SK-N-SH (cell line): ENCODE data around the gene BIRC6. TPM values are rescaled to one million over a fixed set of nuclear protein-coding genes. Genes with fewer than 3 reads are reported as not detected.

Source experiments
- CTCF ChIA-PET: fragments of 300-600, 350-600 bp; formaldehyde crosslinking; extraction: SDS; loops from one replicate; lab custom pipeline; 2021; lab: Yijun Ruan, JAX
- POLR2A ChIA-PET: fragments of 350-600 bp; sonication (Branson Sonifier 250); formaldehyde crosslinking; extraction: SDS; loops from one replicate; lab custom pipeline; 2020; ENCODE audit warnings: antibody characterized with exemption, inconsistent platforms; lab: Yijun Ruan, JAX
- DNase-seq: peaks from one replicate; pipeline ENCODE4 v3.0.0; 2012
- H2AFZ ChIP-seq: fragments of 200-600 bp; sonication (generic); 2 replicates; pipeline ENCODE4 v1.8.1; 2016; ENCODE audit warnings: antibody characterized with exemption, mild to moderate bottlenecking, low read depth
- H3F3A ChIP-seq: fragments of 200-600 bp; sonication (generic); replicated peaks from 2 replicates; pipeline ENCODE3; 2016; ENCODE audit warnings: antibody characterized with exemption, mild to moderate bottlenecking; ENCODE audit not compliant: insufficient read depth
- H3K27ac ChIP-seq, 2 experiments: fragments of 200-500 bp in 1 of 2; fragments of 200-600 bp in 1 of 2; sonication (Bioruptor generic) in 1 of 2; sonication (generic), shearing (Covaris generic) in 1 of 2; 2 replicates each; pipeline versions ENCODE4 v1.5.1 to v1.6.1; 2014 to 2016; ENCODE audit warnings: low read depth in 2 of 2, inconsistent platforms in 1 of 2, low read length in 1 of 2, mild to moderate bottlenecking in 1 of 2, mixed read lengths in 1 of 2
- H3K27me3 ChIP-seq: fragments of 200-600 bp; sonication (generic), shearing (Covaris generic); 2 replicates; pipeline ENCODE4 v1.6.1; 2016; ENCODE audit warnings: mixed run types; ENCODE audit not compliant: insufficient read depth
- H3K36me3 ChIP-seq, 2 experiments: fragments of 200-500 bp in 1 of 2; fragments of 200-600 bp in 1 of 2; sonication (Bioruptor generic) in 1 of 2; sonication (generic) in 1 of 2; replicated peaks in 1 of 2; 2 replicates each; pipeline versions ENCODE3 to v1.5.1; 2014 to 2016; ENCODE audit warnings: low read length in 1 of 2, mild to moderate bottlenecking in 1 of 2; ENCODE audit not compliant: insufficient read depth in 2 of 2, control insufficient read depth in 1 of 2
- H3K4me1 ChIP-seq, 2 experiments: fragments of 200-500 bp in 1 of 2; fragments of 200-600 bp in 1 of 2; sonication (Bioruptor generic) in 1 of 2; sonication (generic), shearing (Covaris generic) in 1 of 2; 2 replicates each; pipeline versions ENCODE4 v1.5.1 to v1.6.1; 2014 to 2016; ENCODE audit warnings: low read depth in 1 of 2, low read length in 1 of 2, mixed run types in 1 of 2; ENCODE audit not compliant: insufficient read depth in 2 of 2, control insufficient read depth in 1 of 2
- H3K4me2 ChIP-seq: fragments of 200-600 bp; sonication (generic), shearing (Covaris generic); 2 replicates; pipeline ENCODE4 v1.6.1; 2017; ENCODE audit warnings: mixed run types
- H3K4me3 ChIP-seq, 2 experiments: fragments of 200-500 bp in 1 of 2; fragments of 200-600 bp in 1 of 2; sonication (Bioruptor generic) in 1 of 2; sonication (generic), shearing (Covaris generic) in 1 of 2; 2 replicates each; pipeline versions ENCODE4 v1.5.1 to v1.8.1; 2014 to 2016; ENCODE audit warnings: low read depth in 2 of 2, inconsistent platforms in 1 of 2, low read length in 1 of 2, mild to moderate bottlenecking in 1 of 2, mixed read lengths in 1 of 2, moderate library complexity in 1 of 2
- H3K79me2 ChIP-seq: fragments of 200-600 bp; sonication (generic); 2 replicates; pipeline ENCODE4 v1.8.1; 2017; ENCODE audit warnings: mild to moderate bottlenecking; ENCODE audit not compliant: insufficient read depth
- H3K9ac ChIP-seq: fragments of 200-600 bp; sonication (generic); 2 replicates; pipeline ENCODE4 v1.6.1; 2017; ENCODE audit warnings: mixed run types
- H3K9me2 ChIP-seq: fragments of 200-600 bp; sonication (generic); 2 replicates; pipeline ENCODE4 v1.6.1; 2017; ENCODE audit warnings: mixed run types
- H3K9me3 ChIP-seq: fragments of 200-600 bp; sonication (generic); 2 replicates; pipeline ENCODE4 v1.6.1; 2017; ENCODE audit warnings: mixed run types, mild to moderate bottlenecking, moderate library complexity
- H4K20me1 ChIP-seq: fragments of 200-600 bp; sonication (generic); 2 replicates; pipeline ENCODE4 v1.6.1; 2017; ENCODE audit warnings: mild to moderate bottlenecking, mixed run types; ENCODE audit not compliant: insufficient read depth
- CHD2 ChIP-seq: fragments of 150-350 bp; IDR thresholded peaks from 2 replicates; pipeline ENCODE4 v1.6.1; 2018; ENCODE audit warnings: low read length; ENCODE audit not compliant: partially characterized antibody
- CTCF ChIP-seq: fragments of 200-600 bp; sonication (generic); IDR thresholded peaks from 2 replicates; pipeline ENCODE4 v1.6.1; 2017; ENCODE audit warnings: antibody characterized with exemption, mild to moderate bottlenecking, moderate library complexity
- EP300 ChIP-seq, 2 experiments: IDR thresholded peaks; 2 replicates each; pipeline versions ENCODE4 v1.4.0 to v1.6.1; 2012; ENCODE audit warnings: borderline replicate concordance in 1 of 2, low read depth in 1 of 2, low read length in 1 of 2
- FOXJ3 ChIP-seq: sonication (generic); formaldehyde crosslinking; IDR thresholded peaks from 2 replicates; pipeline ENCODE4 v1.5.1; 2020; ENCODE audit warnings: mild to moderate bottlenecking, missing genetic modification reagents
- FOXM1 ChIP-seq: IDR thresholded peaks from 2 replicates; pipeline ENCODE4 v1.4.0; 2012; ENCODE audit warnings: low read depth, mild to moderate bottlenecking
- GABPA ChIP-seq: IDR thresholded peaks from 2 replicates; pipeline ENCODE4 v1.4.0; 2012; ENCODE audit warnings: low read depth, mild to moderate bottlenecking
- MEF2A ChIP-seq: IDR thresholded peaks from 2 replicates; pipeline ENCODE4 v1.4.0; 2012; ENCODE audit warnings: low read depth, borderline replicate concordance
- NRF1 ChIP-seq: IDR thresholded peaks from 2 replicates; pipeline ENCODE4 v1.6.1; 2012; ENCODE audit warnings: low read depth, mild to moderate bottlenecking, low read length
- POLR2AphosphoS5 ChIP-seq: IDR thresholded peaks from 2 replicates; pipeline ENCODE4 v1.6.1; 2012; ENCODE audit warnings: low read depth, low read length
- RAD21 ChIP-seq: IDR thresholded peaks from 2 replicates; pipeline ENCODE4 v1.6.1; 2012; ENCODE audit warnings: mild to moderate bottlenecking, low read length
- RCOR1 ChIP-seq: fragments of 150-350 bp; IDR thresholded peaks from 2 replicates; pipeline ENCODE4 v1.6.1; 2017; ENCODE audit warnings: antibody characterized with exemption, low read length
- REST ChIP-seq: IDR thresholded peaks from 2 replicates; pipeline ENCODE4 v1.6.1; 2012; ENCODE audit warnings: mild to moderate bottlenecking, low read depth, low read length, moderate library complexity
- TAF1 ChIP-seq: IDR thresholded peaks from 2 replicates; pipeline ENCODE4 v1.6.1; 2012; ENCODE audit warnings: low read depth, mild to moderate bottlenecking, low read length, moderate library complexity, borderline replicate concordance
- TCF12 ChIP-seq: IDR thresholded peaks from 2 replicates; pipeline ENCODE4 v1.4.0; 2012
- TEAD4 ChIP-seq: IDR thresholded peaks from 2 replicates; pipeline ENCODE4 v1.4.0; 2012; ENCODE audit warnings: mild to moderate bottlenecking, borderline replicate concordance; ENCODE audit not compliant: insufficient read depth
- WGBS: methylation state at CpG from one replicate; pipeline ENCODE4 v1.1.6; 2017; ENCODE audit warnings: low lambda C conversion rate; 5-methylcytosine and 5-hydroxymethylcytosine counted together
- polyA plus RNA-seq, 3 experiments: library from polyadenylated mRNA; depleted of rRNA; stranded (reverse); fragments of >200 nt; gene quantifications; 2 replicates each; pipeline ENCODE4 v1.2.3, GENCODE V29; 2012
- TF ChIP-seq, protein P1 (sequence below): IDR thresholded peaks from 2 replicates; pipeline ENCODE4; 2012
- TF ChIP-seq, protein P2 (sequence below): fragments of 150-350 bp; IDR thresholded peaks from 2 replicates; pipeline ENCODE4 v1.6.1; 2017; ENCODE audit warnings: antibody characterized with exemption, low read length, low read depth, borderline replicate concordance

Gene BIRC6
- polyA plus RNA-seq, 1 of the 3 experiments (the other 2 are of a cell fraction), result 28.9 TPM

GRCh38 chr2:32485399-32485798, 128.6 kb downstream of the BIRC6 start:
- POLR2A ChIA-PET, result no interaction called here
- Histone ChIP-seq H3K27ac (peak overlapping the region; percentile 47 to 93), H3K9me2 (no peaks in the 10 kb centered on the region), H3K9me3 (no peaks in the 10 kb centered on the region), H3K27me3 (no peaks in the 10 kb centered on the region), H3F3A (peaks cover 46% of the 10 kb centered on the region), H3K9ac (peak overlapping the region; percentile 21; the same call in 1 of the 2 replicates), H3K4me2 (peak overlapping the region; percentile 8; the same call in 1 of the 2 replicates), H3K4me1 (peaks cover 5 to 7% of the 10 kb centered on the region in 2 experiments), H3K36me3 (peaks cover 69 to 78% of the 10 kb centered on the region in 2 experiments), H4K20me1 (0 out of 2 replicates have a peak, but pooled peaks cover 4% of the 10 kb centered on the region), H3K4me3 (no peak overlapping the region), H2AFZ (no peak overlapping the region), H3K79me2 (peaks cover 30% of the 10 kb centered on the region)
- CTCF ChIA-PET, result interaction anchor here (1.1 to 1.2 kb wide), 2 partner anchors 14 to 56 kb away, joined by 3 read pairs; no protein-coding TSS in a partner anchor
- TF ChIP-seq RAD21 (no peak), FOXJ3 (CRISPR knock-in tag) (no peak), CHD2 (no peak), POLR2AphosphoS5 (no peak), TAF1 (no peak), RCOR1 (no peak), FOXM1 (no peak), MEF2A (no peak), CTCF (no peak), TEAD4 (no peak)
- TF ChIP-seq, protein P1, sequence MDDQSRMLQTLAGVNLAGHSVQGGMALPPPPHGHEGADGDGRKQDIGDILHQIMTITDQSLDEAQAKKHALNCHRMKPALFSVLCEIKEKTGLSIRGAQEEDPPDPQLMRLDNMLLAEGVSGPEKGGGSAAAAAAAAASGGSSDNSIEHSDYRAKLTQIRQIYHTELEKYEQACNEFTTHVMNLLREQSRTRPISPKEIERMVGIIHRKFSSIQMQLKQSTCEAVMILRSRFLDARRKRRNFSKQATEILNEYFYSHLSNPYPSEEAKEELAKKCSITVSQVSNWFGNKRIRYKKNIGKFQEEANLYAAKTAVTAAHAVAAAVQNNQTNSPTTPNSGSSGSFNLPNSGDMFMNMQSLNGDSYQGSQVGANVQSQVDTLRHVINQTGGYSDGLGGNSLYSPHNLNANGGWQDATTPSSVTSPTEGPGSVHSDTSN, result no peak
- no peak for DNase-seq
- WGBS, result 77% methylated on average over 3 of the region's 3 CpGs

DNA sequence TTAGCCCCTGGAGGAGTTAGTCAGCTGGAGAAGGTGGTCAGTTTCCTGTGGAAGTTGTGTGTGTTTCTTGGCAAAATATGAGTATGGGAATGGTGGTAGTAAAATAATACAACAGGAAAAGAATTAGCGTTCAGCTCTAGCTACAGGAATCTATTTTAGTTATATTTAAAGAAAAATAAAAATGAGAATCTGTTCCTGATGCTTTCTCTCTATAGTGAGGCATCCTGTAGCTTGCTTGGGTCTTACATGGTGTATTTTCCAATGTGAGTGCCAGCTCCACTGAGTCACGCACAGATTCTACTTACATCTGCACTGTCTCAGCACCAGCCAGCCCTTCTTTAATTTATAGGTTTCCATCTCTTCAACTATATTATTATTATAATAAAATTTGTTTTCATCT, 132.2 kb downstream of the BIRC6 start:
- Histone ChIP-seq H3K9me2 (no peaks in the 10 kb centered on the region), H3K4me3 (no peak overlapping the region), H2AFZ (no peak overlapping the region), H3K27me3 (no peaks in the 10 kb centered on the region), H3K79me2 (peaks cover 14% of the 10 kb centered on the region; the same call in 1 of the 2 replicates), H3K4me1 (peaks cover 5 to 7% of the 10 kb centered on the region in 2 experiments), H3K36me3 (peaks cover 69 to 82% of the 10 kb centered on the region in 2 experiments), H3F3A (peaks cover 40% of the 10 kb centered on the region), H3K27ac (peak overlapping the region in 1 of 2 experiments; percentile 31; a peak in 2 of 4 replicates), H3K9me3 (no peaks in the 10 kb centered on the region), H4K20me1 (0 out of 2 replicates have a peak, but pooled peaks cover 4% of the 10 kb centered on the region), H3K4me2 (no peak overlapping the region), H3K9ac (no peak overlapping the region)
- no peak for DNase-seq
- ChIA-PET POLR2A (no interaction called here), CTCF (interaction anchor here (1.1 to 2.3 kb wide), 2 partner anchors 17 to 26 kb away, joined by 3 to 6 read pairs; no protein-coding TSS in a partner anchor)
- WGBS, result 94% methylated on average over 2 of the region's 2 CpGs
- TF ChIP-seq, protein P2, sequence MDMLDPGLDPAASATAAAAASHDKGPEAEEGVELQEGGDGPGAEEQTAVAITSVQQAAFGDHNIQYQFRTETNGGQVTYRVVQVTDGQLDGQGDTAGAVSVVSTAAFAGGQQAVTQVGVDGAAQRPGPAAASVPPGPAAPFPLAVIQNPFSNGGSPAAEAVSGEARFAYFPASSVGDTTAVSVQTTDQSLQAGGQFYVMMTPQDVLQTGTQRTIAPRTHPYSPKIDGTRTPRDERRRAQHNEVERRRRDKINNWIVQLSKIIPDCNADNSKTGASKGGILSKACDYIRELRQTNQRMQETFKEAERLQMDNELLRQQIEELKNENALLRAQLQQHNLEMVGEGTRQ, result no peak
- TF ChIP-seq CHD2 (no peak), POLR2AphosphoS5 (no peak), TCF12 (no peak), MEF2A (no peak), REST (no peak), NRF1 (no peak), EP300 (IDR thresholded peaks at IDR 0.05; ENCODE audit: borderline replicate concordance in 1 of 2, low read depth in 1 of 2, low read length in 1 of 2) (no peak), GABPA (no peak)
- TF ChIP-seq, protein P1, result no peak
